Suprapubic skin (tissue), 4 donors: ENCODE measurements around the gene DDHD1.

ENCODE experiments used
- POLR2A ChIP-seq, 2 donors: fragments of 450-650 bp; IDR thresholded peaks; one replicate each; pipeline ENCODE4 v1.6.1; 2017; ENCODE audit warnings: antibody characterized with exemption in 2 of 2, mild to moderate bottlenecking in 2 of 2, moderate library complexity in 2 of 2
- POLR2AphosphoS5 ChIP-seq, 3 donors: sonication (generic); formaldehyde crosslinking; IDR thresholded peaks; one replicate each; pipeline ENCODE4 v1.6.1; 2017; ENCODE audit warnings: antibody characterized with exemption in 3 of 3
- TF ChIP-seq, protein P1 (sequence below), 2 donors: fragments of 200-600 bp in 1 of 2; fragments of 450-650 bp in 1 of 2; sonication (generic) in 1 of 2; IDR thresholded peaks; one replicate each; pipeline ENCODE4 v1.5.1; 2016 to 2019; ENCODE audit warnings: antibody characterized with exemption in 2 of 2, mild to moderate bottlenecking in 1 of 2, moderate library complexity in 1 of 2

DNA sequence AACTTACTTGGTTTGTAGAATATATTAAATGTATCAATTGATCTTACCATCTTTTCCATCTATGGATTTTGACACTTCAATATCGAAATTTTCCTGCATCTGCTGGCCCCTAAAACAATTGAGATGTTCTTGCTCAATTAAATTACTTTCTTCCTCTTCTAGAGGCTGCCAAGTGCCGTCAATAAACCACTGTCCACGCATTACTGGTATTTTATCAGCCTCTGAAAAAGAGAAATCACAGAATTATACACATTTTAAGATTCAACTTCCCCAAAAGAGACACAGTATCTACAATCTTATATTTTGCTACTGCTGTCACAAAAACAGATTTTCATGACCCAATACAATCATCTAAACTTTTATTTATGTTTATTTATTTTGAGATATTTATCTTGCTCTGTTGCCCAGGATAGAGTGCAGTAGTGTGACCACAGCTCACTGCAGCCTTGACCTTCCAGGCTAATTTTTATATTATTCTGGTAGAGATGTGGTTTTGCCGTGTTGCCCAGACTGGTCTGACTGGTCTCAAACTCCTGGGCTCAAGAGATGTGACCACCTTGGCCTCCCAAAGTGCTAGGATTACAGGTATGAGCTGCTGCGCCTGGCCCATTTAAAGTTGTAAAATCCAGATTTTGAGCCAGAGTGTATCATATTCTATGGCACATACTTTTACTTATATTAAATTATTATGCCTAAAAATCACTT lies 49.3 kb downstream of the DDHD1 start:
- TF ChIP-seq, protein P1, sequence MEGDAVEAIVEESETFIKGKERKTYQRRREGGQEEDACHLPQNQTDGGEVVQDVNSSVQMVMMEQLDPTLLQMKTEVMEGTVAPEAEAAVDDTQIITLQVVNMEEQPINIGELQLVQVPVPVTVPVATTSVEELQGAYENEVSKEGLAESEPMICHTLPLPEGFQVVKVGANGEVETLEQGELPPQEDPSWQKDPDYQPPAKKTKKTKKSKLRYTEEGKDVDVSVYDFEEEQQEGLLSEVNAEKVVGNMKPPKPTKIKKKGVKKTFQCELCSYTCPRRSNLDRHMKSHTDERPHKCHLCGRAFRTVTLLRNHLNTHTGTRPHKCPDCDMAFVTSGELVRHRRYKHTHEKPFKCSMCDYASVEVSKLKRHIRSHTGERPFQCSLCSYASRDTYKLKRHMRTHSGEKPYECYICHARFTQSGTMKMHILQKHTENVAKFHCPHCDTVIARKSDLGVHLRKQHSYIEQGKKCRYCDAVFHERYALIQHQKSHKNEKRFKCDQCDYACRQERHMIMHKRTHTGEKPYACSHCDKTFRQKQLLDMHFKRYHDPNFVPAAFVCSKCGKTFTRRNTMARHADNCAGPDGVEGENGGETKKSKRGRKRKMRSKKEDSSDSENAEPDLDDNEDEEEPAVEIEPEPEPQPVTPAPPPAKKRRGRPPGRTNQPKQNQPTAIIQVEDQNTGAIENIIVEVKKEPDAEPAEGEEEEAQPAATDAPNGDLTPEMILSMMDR (IDR thresholded peaks at IDR 0.05) = no peak
- no peak for TF ChIP-seq POLR2A (IDR thresholded peaks at IDR 0.05)
- TF ChIP-seq POLR2AphosphoS5 (IDR thresholded peaks at IDR 0.05) = no peak
